HepG2 (cell line): ENCODE measurements around the gene NEU1. TPM values are rescaled to one million over a fixed set of nuclear protein-coding genes. Genes with fewer than 3 reads are reported as not detected.
A peak's percentile ranks its signal among the peaks of the same experiment; 100 is the strongest.

Source experiments
- ATM ChIP-seq: fragments of 450-650 bp; IDR thresholded peaks from 2 replicates; pipeline ENCODE4 v1.7.1; 2017; ENCODE audit warnings: mild to moderate bottlenecking, borderline replicate concordance
- CCAR2 ChIP-seq: fragments of 200-400 bp; formaldehyde crosslinking; optimal IDR thresholded peaks from 2 replicates; pipeline ENCODE3; 2018; ENCODE audit warnings: low read depth, mild to moderate bottlenecking, low read length, moderate library complexity
- GATAD2A ChIP-seq: IDR thresholded peaks from 2 replicates; pipeline ENCODE4 v1.6.1; 2016
- HNRNPLL ChIP-seq: fragments of 200-400 bp; formaldehyde crosslinking; IDR thresholded peaks from 2 replicates; pipeline ENCODE4 v1.6.1; 2017; ENCODE audit warnings: mild to moderate bottlenecking, low read depth, low read length; ENCODE audit not compliant: poor library complexity, severe bottlenecking
- ISL2 ChIP-seq: sonication (generic); formaldehyde crosslinking; IDR thresholded peaks from 2 replicates; pipeline ENCODE4 v1.5.0; 2020; ENCODE audit warnings: missing genetic modification reagents
- KDM3A ChIP-seq: IDR thresholded peaks from 2 replicates; pipeline ENCODE4 v1.6.1; 2018; ENCODE audit warnings: low read depth, missing compliant biosample characterization
- KLF12 ChIP-seq: sonication (generic); formaldehyde crosslinking; IDR thresholded peaks from 2 replicates; pipeline ENCODE4 v1.4.0; 2020; ENCODE audit warnings: missing genetic modification reagents, borderline replicate concordance
- MAX ChIP-seq: IDR thresholded peaks from 2 replicates; pipeline ENCODE4 v1.6.1; 2012; ENCODE audit warnings: inconsistent platforms
- NKX3-1 ChIP-seq: sonication (generic); formaldehyde crosslinking; IDR thresholded peaks from 2 replicates; pipeline ENCODE4 v1.5.0; 2020; ENCODE audit warnings: missing genetic modification reagents
- PATZ1 ChIP-seq: sonication (generic); formaldehyde crosslinking; IDR thresholded peaks from 2 replicates; pipeline ENCODE4 v1.4.0; 2020; ENCODE audit warnings: missing genetic modification reagents
- PRDM10 ChIP-seq: sonication (generic); formaldehyde crosslinking; IDR thresholded peaks from 2 replicates; pipeline ENCODE4 v1.4.0; 2020; ENCODE audit warnings: low read depth, missing genetic modification reagents
- RBFOX2 ChIP-seq: fragments of 200-400 bp; formaldehyde crosslinking; IDR thresholded peaks from 2 replicates; pipeline ENCODE4 v1.6.1; 2017; ENCODE audit warnings: low read depth, mild to moderate bottlenecking, low read length
- TIGD3 ChIP-seq: sonication (generic); formaldehyde crosslinking; IDR thresholded peaks from 2 replicates; pipeline ENCODE4 v1.5.1; 2020; ENCODE audit warnings: mild to moderate bottlenecking, missing genetic modification reagents, borderline replicate concordance
- XRCC5 ChIP-seq: fragments of 200-400 bp; formaldehyde crosslinking; optimal IDR thresholded peaks from 2 replicates; pipeline ENCODE3; 2017; ENCODE audit warnings: mild to moderate bottlenecking, low read length
- ZNF451 ChIP-seq: sonication (generic); formaldehyde crosslinking; IDR thresholded peaks from 2 replicates; pipeline ENCODE4 v1.5.0; 2020; ENCODE audit warnings: mild to moderate bottlenecking, missing genetic modification reagents
- ZNF615 ChIP-seq: sonication (generic); formaldehyde crosslinking; IDR thresholded peaks from 2 replicates; pipeline ENCODE4 v1.5.0; 2020; ENCODE audit warnings: mild to moderate bottlenecking, missing genetic modification reagents, borderline replicate concordance
- ZNF850 ChIP-seq: sonication (generic); formaldehyde crosslinking; conservative IDR thresholded peaks from 2 replicates; pipeline ENCODE4 v1.9.0; 2021; ENCODE audit warnings: mild to moderate bottlenecking, missing genetic modification reagents
- polyA plus RNA-seq, 8 experiments: library from polyadenylated mRNA; depleted of rRNA in 3 of 8; stranded (reverse) in 7 of 8; unstranded in 1 of 8; fragments of >200 nt; fragmentation: Illumina TruSeq in 4 of 8; extraction: Trizol in 4 of 8; gene quantifications; 2 replicates each; pipeline versions ENCODE4 v1.2.1 to v1.2.3, GENCODE V29; 2011 to 2016; ENCODE audit warnings: low read depth in 4 of 8, missing spikeins in 1 of 8, mixed read lengths in 1 of 8; ENCODE audit not compliant: insufficient read depth in 1 of 8
- total RNA-seq, 5 experiments: library from RNA; depleted of rRNA; stranded (reverse); fragments of >200 nt; fragmentation: Illumina TruSeq; extraction: Trizol; gene quantifications; 2 replicates each; pipeline ENCODE4 v1.2.3, GENCODE V29; 2016; ENCODE audit warnings: low read depth in 1 of 5

The NEU1 gene
- total and polyA plus RNA-seq, 2 of the 13 experiments (the other 11 are each of a cell fraction or from before 2014, with no cell fraction given), result 215 to 297 TPM

GRCh38 chr6:31888276-31889258 lies 25.9 kb upstream of the NEU1 start (continued):
- TF ChIP-seq ZNF451, result 0 out of 2 replicates have a peak, but pooled peaks have one; percentile 26
- TF ChIP-seq PRDM10 (CRISPR knock-in tag), result no peak
- TF ChIP-seq TIGD3 (CRISPR knock-in tag), result no peak
- no peak for TF ChIP-seq CCAR2
- peak; percentile 70 for TF ChIP-seq XRCC5
- peak; percentile 50; the same call in 1 of the 2 replicates for TF ChIP-seq PATZ1 (CRISPR knock-in tag)
- peak; percentile 72; the same call in 1 of the 2 replicates for TF ChIP-seq KDM3A (CRISPR knock-in tag)
- no peak for TF ChIP-seq ZNF850 (CRISPR knock-in tag)
- TF ChIP-seq NKX3-1 (CRISPR knock-in tag), result no peak
- no peak for TF ChIP-seq KLF12 (CRISPR knock-in tag)
- peak; percentile 56 for TF ChIP-seq RBFOX2
- TF ChIP-seq ATM, result no peak
- no peak for TF ChIP-seq MAX
- TF ChIP-seq HNRNPLL, result peak; percentile 22
- no peak for TF ChIP-seq ZNF615 (CRISPR knock-in tag)
- no peak for TF ChIP-seq ISL2 (CRISPR knock-in tag)
- no peak for TF ChIP-seq GATAD2A (CRISPR knock-in tag)
